ENCODE results near the gene KIF3B.

Gene KIF3B

GRCh38 chr20:32333988-32334885 is 56.8 kb downstream of the KIF3B start:
- Histone ChIP-seq H3K27ac (replicated peaks) (no peak overlapping the region), H3K27me3 (ENCODE audit: insufficient read depth, poor library complexity, severe bottlenecking) (no peaks in the 10 kb centered on the region), H3K4me3 (replicated peaks; ENCODE audit: insufficient read depth, low read length) (no peak overlapping the region)
- TF ChIP-seq SPI1 (IDR thresholded peaks at IDR 0.05; ENCODE audit: borderline replicate concordance, low read depth) (no peak), POLR2AphosphoS5 (IDR thresholded peaks at IDR 0.05; ENCODE audit: low read depth) (no peak), GABPA (IDR thresholded peaks at IDR 0.05; ENCODE audit: low read depth) (no peak)
- TF ChIP-seq, protein P1, sequence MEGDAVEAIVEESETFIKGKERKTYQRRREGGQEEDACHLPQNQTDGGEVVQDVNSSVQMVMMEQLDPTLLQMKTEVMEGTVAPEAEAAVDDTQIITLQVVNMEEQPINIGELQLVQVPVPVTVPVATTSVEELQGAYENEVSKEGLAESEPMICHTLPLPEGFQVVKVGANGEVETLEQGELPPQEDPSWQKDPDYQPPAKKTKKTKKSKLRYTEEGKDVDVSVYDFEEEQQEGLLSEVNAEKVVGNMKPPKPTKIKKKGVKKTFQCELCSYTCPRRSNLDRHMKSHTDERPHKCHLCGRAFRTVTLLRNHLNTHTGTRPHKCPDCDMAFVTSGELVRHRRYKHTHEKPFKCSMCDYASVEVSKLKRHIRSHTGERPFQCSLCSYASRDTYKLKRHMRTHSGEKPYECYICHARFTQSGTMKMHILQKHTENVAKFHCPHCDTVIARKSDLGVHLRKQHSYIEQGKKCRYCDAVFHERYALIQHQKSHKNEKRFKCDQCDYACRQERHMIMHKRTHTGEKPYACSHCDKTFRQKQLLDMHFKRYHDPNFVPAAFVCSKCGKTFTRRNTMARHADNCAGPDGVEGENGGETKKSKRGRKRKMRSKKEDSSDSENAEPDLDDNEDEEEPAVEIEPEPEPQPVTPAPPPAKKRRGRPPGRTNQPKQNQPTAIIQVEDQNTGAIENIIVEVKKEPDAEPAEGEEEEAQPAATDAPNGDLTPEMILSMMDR (IDR thresholded peaks at IDR 0.05; ENCODE audit: insufficient read depth, low read length) = no peak
- TF ChIP-seq, protein P2, sequence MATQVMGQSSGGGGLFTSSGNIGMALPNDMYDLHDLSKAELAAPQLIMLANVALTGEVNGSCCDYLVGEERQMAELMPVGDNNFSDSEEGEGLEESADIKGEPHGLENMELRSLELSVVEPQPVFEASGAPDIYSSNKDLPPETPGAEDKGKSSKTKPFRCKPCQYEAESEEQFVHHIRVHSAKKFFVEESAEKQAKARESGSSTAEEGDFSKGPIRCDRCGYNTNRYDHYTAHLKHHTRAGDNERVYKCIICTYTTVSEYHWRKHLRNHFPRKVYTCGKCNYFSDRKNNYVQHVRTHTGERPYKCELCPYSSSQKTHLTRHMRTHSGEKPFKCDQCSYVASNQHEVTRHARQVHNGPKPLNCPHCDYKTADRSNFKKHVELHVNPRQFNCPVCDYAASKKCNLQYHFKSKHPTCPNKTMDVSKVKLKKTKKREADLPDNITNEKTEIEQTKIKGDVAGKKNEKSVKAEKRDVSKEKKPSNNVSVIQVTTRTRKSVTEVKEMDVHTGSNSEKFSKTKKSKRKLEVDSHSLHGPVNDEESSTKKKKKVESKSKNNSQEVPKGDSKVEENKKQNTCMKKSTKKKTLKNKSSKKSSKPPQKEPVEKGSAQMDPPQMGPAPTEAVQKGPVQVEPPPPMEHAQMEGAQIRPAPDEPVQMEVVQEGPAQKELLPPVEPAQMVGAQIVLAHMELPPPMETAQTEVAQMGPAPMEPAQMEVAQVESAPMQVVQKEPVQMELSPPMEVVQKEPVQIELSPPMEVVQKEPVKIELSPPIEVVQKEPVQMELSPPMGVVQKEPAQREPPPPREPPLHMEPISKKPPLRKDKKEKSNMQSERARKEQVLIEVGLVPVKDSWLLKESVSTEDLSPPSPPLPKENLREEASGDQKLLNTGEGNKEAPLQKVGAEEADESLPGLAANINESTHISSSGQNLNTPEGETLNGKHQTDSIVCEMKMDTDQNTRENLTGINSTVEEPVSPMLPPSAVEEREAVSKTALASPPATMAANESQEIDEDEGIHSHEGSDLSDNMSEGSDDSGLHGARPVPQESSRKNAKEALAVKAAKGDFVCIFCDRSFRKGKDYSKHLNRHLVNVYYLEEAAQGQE (IDR thresholded peaks at IDR 0.05; ENCODE audit: insufficient replicate concordance, low read depth) = no peak
- DNase-seq (ENCODE audit: low read depth in 1 of 2, low spot score in 1 of 2) = no peak

GRCh38 chr20:32336918-32337347 is 59.5 kb downstream of the KIF3B start:
- TF ChIP-seq POLR2AphosphoS5 (IDR thresholded peaks at IDR 0.05; ENCODE audit: low read depth) (no peak), SPI1 (IDR thresholded peaks at IDR 0.05; ENCODE audit: borderline replicate concordance, low read depth) (peak; percentile 16; the same call in 1 of the 2 replicates)
- TF ChIP-seq, protein P1 (IDR thresholded peaks at IDR 0.05; ENCODE audit: insufficient read depth, low read length) = peak; percentile 46
- H3K27ac ChIP-seq (replicated peaks) = peak overlapping the region; percentile 66
- peak; percentile 67 to 73 for DNase-seq (ENCODE audit: low read depth in 1 of 2, low spot score in 1 of 2)
- H3K27me3 ChIP-seq (ENCODE audit: insufficient read depth, poor library complexity, severe bottlenecking) = no peaks in the 10 kb centered on the region
- no peak overlapping the region for H3K4me3 ChIP-seq (replicated peaks; ENCODE audit: insufficient read depth, low read length)

- H3K27me3 ChIP-seq (ENCODE audit: insufficient read depth, poor library complexity, severe bottlenecking) = no peaks in the 10 kb centered on the region
- no peak overlapping the region for H3K4me3 ChIP-seq (replicated peaks; ENCODE audit: insufficient read depth, low read length)
- TF ChIP-seq GABPA (IDR thresholded peaks at IDR 0.05; ENCODE audit: low read depth) = no peak
- peak overlapping the region; percentile 66 for H3K27ac ChIP-seq (replicated peaks)
- DNase-seq (ENCODE audit: low read depth in 1 of 2, low spot score in 1 of 2) = peak in 1 of 2 experiments; percentile 74
These were observed 60.6 kb downstream of the KIF3B start for GRCh38 chr20:32337937-32338661.

DNA sequence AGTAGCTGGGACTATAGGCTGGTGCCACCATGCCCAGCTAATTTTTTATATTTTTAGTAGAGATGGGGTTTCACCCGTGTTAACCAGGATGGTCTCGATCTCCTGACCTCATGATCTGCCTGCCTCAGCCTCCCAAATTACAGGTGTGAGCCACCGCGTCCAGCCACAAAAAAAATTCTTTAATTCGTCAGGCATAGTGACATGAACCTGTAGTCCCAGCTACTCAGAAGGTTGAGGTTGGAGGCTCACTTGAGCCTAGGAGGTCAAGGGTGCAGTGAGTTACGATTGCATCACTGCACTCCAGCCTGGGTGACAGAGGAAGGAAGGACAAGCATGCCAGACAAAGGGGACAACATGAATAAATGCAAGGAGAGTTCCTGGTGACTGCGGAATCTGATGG is 61.2 kb downstream of the KIF3B start:
- Histone ChIP-seq H3K27ac (replicated peaks) (peak overlapping the region; percentile 66), H3K27me3 (ENCODE audit: insufficient read depth, poor library complexity, severe bottlenecking) (no peaks in the 10 kb centered on the region), H3K4me3 (replicated peaks; ENCODE audit: insufficient read depth, low read length) (no peak overlapping the region)
- TF ChIP-seq, protein P2 (IDR thresholded peaks at IDR 0.05; ENCODE audit: insufficient replicate concordance, low read depth) = no peak
- TF ChIP-seq POLR2AphosphoS5 (IDR thresholded peaks at IDR 0.05; ENCODE audit: low read depth) (no peak), SPI1 (IDR thresholded peaks at IDR 0.05; ENCODE audit: borderline replicate concordance, low read depth) (no peak), GABPA (IDR thresholded peaks at IDR 0.05; ENCODE audit: low read depth) (no peak)
- peak in 1 of 2 experiments; percentile 51 for DNase-seq (ENCODE audit: low read depth in 1 of 2, low spot score in 1 of 2)

Measured in HL-60 (cell line).